Endometrial microvascular endothelial cells (primary cell): ENCODE results near the gene GHITM. TPM values are rescaled to one million over a fixed set of nuclear protein-coding genes. Genes with fewer than 3 reads are reported as not detected.
"Not testable (repeated sequence)": the region's sequence is repeated elsewhere in the genome, so short reads cannot be mapped to it uniquely, and the experiment has no call there.

ENCODE experiments used
- in situ Hi-C: cut with HindIII; loops from 2 replicates; pipeline ENCODE4 v1.10.0; 2017; ENCODE audit warnings: low sequenced_read_pairs, low pct_unique_long_range_greater_than_20kb; ENCODE audit errors: inconsistent ontology term
- total RNA-seq: library from RNA; depleted of rRNA; stranded (reverse); fragments of >200 nt; gene quantifications from one replicate; pipeline ENCODE4 v1.2.3, GENCODE V29; 2015; ENCODE audit errors: inconsistent ontology term

The GHITM gene
- total RNA-seq, 1 donor from 2014 or later: 199 TPM

GRCh38 chr10:84138478-84139125 lies 707 bp upstream of the GHITM start:
- in situ Hi-C loops: no loop called here

DNA sequence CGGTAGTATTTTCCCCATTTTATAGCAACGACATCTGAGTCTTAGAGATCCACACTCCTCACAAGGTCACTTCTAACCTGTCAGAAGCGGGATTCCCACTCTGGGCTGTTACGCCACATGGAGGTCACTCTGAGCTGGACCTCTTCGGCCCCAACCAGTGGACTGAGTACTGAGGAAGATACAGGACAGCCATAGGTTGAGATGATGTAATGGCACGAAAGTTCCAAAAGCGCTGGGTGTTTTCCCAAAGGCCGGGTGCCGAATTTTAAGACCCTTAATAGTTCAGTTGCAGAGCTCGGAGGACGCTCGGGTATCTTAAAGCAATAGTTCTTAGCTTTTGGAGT lies 699 bp downstream of the GHITM start:
- in situ Hi-C loops: no loop called here

DNA sequence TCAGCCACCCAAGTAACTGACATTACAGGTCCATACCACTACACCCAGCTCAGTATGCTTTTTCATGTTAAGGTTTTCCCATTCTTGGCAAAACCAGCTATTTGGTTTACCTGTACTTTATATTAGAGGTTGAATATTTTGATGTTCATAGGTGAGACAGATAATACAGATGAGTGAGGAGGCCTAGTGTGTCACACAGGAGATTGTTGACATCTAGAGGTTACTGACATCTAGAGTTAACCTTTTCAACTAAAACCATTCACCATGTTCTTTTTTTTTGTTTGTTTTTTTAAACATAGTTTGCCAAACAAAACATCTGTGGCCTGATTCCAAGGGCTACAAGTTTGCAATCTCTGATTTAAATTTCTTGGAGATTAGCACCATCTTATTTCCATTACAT lies 8.0 kb downstream of the GHITM start:
- in situ Hi-C loops: no loop called here

DNA sequence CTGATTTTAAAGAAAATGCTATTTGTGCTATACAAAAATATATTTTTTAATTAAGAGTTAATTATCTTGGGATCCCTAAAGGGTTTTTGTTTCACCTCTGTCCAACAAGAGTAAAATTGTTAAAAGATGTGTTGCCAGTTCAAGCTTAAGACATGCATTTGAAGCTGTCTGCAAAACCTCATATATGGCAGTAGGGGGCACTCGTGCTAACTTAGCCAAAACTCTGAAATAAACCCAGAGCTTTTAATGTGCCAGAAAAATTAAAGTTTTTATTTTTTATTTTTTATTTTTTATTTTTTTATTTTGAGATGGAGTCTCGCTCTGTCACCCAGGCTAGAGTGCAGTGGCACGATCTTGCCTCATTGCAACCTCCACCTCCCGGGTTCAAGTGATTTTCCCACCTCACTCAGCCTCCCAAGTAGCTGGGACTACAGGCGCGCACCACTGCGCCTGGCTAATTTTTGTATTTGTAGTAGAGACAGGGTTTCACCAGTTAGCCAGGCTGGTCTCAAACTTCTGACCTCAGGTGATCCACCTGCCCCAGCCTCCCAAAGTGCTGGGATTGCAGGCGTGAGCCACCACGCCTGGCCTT lies 8.8 kb downstream of the GHITM start:
- in situ Hi-C loops: not testable (repeated sequence)

- in situ Hi-C loops: no loop called here
Observed at GRCh38 chr10:84149854-84150253, 10.5 kb downstream of the GHITM start.

- in situ Hi-C loops: no loop called here
Observed at GRCh38 chr10:84152769-84153168, 13.5 kb downstream of the GHITM start.

- in situ Hi-C loops: no loop called here
Observed at GRCh38 chr10:84155521-84155920, 16.2 kb downstream of the GHITM start.

DNA sequence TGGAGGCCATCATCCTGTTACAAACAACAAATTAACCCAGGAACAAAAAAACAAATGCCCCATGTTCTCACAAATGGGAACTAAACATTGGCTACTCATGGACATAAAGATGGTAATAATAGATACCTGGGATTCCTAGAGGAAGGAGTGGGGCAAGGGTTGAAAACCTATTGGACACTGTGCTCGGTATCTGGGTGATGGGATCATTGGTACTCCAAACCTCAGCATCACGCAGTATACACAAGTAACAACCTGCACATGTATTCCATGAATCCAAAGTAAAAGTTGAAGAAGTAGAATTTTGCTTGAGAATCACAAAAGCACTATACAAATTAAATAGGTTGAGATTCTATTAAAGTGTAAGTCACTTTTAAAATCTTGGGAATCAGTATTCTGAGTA lies 16.7 kb downstream of the GHITM start:
- in situ Hi-C loops: no loop called here

DNA sequence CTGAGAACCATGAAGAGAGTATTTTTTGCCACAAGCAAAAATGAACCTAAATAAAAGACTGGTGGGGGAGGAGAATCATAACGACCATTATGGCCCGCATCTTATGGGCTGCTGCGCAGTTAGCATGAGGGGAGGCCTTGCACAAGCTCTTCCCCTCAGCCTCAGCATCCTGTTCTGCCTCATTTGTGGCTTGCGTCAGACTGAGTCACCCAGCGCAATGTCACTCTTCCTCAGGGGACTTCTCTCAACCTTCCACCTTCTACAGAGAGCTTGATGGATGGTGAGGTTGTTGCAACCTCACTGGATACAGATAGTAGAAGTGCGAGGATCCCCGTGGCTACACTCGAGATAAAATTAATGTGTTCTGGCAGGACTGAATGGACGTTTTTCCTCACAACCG lies 17.5 kb downstream of the GHITM start:
- in situ Hi-C loops: no loop called here

DNA sequence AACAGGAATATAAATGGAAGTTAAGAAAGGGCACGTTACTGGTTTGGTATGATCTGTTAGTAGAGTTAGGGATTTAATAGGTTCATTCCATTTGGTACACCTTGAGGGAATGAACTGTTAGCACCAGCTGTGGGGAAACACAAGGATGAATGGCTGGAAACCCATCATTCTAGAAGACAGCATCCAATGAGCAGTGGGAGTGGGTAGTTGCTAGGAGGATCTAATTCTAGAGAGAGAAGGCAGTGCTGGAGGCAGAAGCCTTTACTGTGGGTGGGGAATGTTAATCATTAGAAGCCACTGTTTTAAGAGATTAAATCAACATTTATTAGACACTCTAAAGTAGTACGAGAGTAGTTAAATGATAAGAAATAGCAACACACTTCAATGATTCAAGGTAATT lies 18.8 kb downstream of the GHITM start:
- in situ Hi-C loops: no loop called here

- in situ Hi-C loops: no loop called here
Observed at GRCh38 chr10:84158550-84158949, 19.2 kb downstream of the GHITM start.

DNA sequence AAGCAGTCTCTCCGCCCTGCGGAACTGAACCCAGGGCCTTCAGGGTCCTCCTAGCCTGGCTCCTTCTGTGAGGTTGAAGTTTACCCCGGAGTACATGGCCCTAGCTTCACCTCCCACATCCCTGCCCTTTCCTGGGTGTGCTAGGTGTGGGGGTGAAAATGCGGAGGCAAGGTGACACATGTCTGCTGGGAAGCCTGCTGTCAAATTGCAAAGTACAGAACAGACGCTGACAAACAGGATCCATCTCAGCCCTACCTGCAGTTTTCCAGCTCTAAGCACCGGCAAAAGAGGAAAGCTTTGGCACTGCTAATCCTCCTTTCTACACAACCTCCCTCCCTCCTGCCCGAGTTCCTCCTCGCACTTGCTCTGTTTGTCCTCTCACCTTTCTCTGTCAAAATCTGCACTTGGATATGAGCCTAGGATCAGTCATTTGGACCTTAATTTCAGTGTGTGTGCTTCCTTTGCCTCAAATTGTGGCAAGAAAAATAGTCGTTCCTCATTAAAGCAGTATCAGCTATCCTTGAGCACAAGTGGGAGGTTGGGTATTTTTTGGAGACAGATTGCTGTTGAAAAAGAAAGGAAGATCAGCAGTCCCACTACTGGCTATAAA lies 19.9 kb downstream of the GHITM start:
- in situ Hi-C loops: no loop called here

DNA sequence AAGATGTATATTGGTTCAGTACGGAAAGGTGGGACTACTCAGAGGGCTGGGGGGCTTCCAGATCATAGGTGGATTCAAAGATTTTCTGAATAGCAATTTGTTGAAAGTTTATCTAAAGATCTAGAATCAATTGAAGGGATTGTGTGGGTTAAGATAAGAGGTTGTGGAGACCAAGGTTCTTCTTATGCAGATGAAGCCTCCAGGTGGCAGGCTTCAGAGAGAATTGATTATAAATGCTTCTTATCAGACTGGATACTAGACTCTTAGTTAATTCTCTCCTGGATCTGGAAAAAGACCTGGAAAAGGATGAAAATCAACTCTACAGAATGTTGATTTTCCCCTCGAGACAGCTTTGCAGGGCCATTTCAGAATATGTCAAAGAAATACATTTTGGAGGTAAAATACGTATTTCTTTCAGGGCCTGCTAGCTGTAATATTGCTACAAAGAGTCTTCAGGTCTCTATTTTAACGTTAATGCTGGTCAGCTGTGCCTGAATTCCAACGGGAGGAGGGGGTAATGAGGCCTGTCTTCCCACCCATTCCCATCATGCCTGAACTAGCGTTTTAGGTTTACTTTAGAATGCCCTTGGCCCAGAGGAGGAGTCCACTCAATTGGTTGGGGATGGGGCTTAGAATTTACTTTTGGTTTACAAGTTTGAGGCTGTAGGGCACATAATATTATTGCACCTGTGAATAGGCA lies 21.5 kb downstream of the GHITM start:
- in situ Hi-C loops: no loop called here

- in situ Hi-C loops: no loop called here
Observed at GRCh38 chr10:84163996-84164395, 24.7 kb downstream of the GHITM start.

DNA sequence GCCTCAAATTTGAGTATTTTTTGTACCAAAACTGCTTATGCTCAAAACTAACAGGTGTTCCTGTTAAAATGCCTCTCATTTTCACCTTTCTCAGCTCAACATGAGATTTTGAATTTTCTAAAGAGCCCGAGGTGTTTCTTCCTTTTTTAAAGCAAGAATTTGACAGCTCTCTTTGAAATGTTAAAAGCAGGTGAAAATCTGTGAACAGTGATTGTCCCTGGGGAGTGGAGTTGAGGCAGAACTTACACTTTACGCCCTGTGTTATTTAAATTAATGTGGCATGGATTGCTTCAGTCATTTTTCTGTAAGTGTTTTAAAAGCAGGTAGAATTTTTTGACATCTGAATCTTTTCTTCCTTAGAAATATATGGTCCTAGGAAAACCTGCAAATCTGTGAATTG lies 25.1 kb downstream of the GHITM start:
- in situ Hi-C loops: no loop called here

- in situ Hi-C loops: no loop called here
Observed at GRCh38 chr10:84166620-84167288, 27.4 kb downstream of the GHITM start.

GRCh38 chr10:84167289-84167653 lies 28.0 kb downstream of the GHITM start:
- in situ Hi-C loops: not testable (repeated sequence)

- in situ Hi-C loops: not testable (repeated sequence)
Observed at GRCh38 chr10:84168382-84168781, 29.1 kb downstream of the GHITM start.

DNA sequence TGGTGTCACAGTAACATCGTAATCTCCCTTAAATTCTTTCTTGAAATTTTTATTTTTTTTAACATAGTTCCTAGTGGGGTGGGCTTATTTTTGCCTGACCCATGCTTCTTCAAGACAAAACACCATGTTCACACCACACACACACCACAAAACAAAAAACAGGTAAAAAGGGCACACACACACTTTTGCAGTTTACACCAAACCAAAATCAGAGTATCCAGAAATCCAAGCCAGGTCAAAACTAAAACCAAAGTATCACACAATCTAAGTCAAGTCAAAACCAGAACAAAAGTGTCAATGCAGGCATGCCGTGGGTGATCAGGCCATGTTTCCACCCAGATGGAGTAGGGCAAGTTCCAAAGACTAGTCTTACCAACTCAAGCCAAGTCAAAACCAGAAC lies 31.9 kb downstream of the GHITM start:
- in situ Hi-C loops: not testable (repeated sequence)
